Measurements from ENCODE around the gene C2orf15.

C2orf15 gene

GRCh38 chr2:99198103-99198841, 56.8 kb downstream of the C2orf15 start:
- H3K9me3 ChIP-seq (ENCODE audit: control insufficient read depth in 2 of 2, low read length in 2 of 2), result no peaks in the 10 kb centered on the region
- H3K4me3 ChIP-seq (ENCODE audit: low read length in 2 of 2), result no peak overlapping the region
- no peak overlapping the region for H3K9ac ChIP-seq (ENCODE audit: low read length in 2 of 2)
- H3K27me3 ChIP-seq (ENCODE audit: control insufficient read depth in 1 of 2, insufficient read depth in 2 of 2, low read length in 2 of 2), result no peaks in the 10 kb centered on the region
- peaks cover 5 to 21% of the 10 kb centered on the region in 2 donors for H3K36me3 ChIP-seq (ENCODE audit: control insufficient read depth in 2 of 2, insufficient read depth in 2 of 2, low read length in 2 of 2)
- no peak overlapping the region for H3K27ac ChIP-seq (ENCODE audit: low read length)
- no peaks in the 10 kb centered on the region for H3K4me1 ChIP-seq (ENCODE audit: control insufficient read depth, insufficient read depth, low read length)

- H3K36me3 ChIP-seq (ENCODE audit: control insufficient read depth in 2 of 2, insufficient read depth in 2 of 2, low read length in 2 of 2), result peaks cover 3 to 21% of the 10 kb centered on the region in 2 donors
- no peaks in the 10 kb centered on the region for H3K27me3 ChIP-seq (ENCODE audit: control insufficient read depth in 1 of 2, insufficient read depth in 2 of 2, low read length in 2 of 2)
- no peaks in the 10 kb centered on the region for H3K9me3 ChIP-seq (ENCODE audit: control insufficient read depth in 2 of 2, low read length in 2 of 2)
- no peak overlapping the region for H3K9ac ChIP-seq (ENCODE audit: low read length in 2 of 2)
- no peaks in the 10 kb centered on the region for H3K4me1 ChIP-seq (ENCODE audit: control insufficient read depth, insufficient read depth, low read length)
- no peak overlapping the region for H3K4me3 ChIP-seq (ENCODE audit: low read length in 2 of 2)
- no peak overlapping the region for H3K27ac ChIP-seq (ENCODE audit: low read length)
These were observed 58.7 kb downstream of the C2orf15 start for GRCh38 chr2:99200076-99200800.
